OCI-LY7 (cell line): ENCODE data around the gene AGPAT3. TPM values are rescaled to one million over a fixed set of nuclear protein-coding genes. Genes with fewer than 3 reads are reported as not detected.

ENCODE experiments used
- BruUV-seq: library from RNA; stranded (reverse); fragments of 400-500 nt; replicated peaks from 2 replicates; lab custom pipeline; 2021; lab: Mats Ljungman, UMichigan
- CTCF ChIA-PET: fragments of 300-600 bp; sonication (Branson Sonifier 250); formaldehyde crosslinking; loops from one replicate; lab custom pipeline; 2022; ENCODE audit warnings: antibody characterized with exemption; ENCODE audit not compliant: unreplicated experiment; lab: Charles Lee
- POLR2A ChIA-PET: fragments of 300-600 bp; sonication (Branson Sonifier 250); formaldehyde crosslinking; loops from one replicate; lab custom pipeline; 2022; ENCODE audit warnings: antibody characterized with exemption; lab: Charles Lee
- DNase-seq: peaks from one replicate; pipeline ENCODE4 v3.0.0-alpha.2; 2015; ENCODE audit warnings: low spot score
- H2AFZ ChIP-seq: fragments of 200-600 bp; sonication (generic), shearing (Covaris generic); 2 replicates; pipeline ENCODE4 v1.6.1; 2014; ENCODE audit warnings: mild to moderate bottlenecking, antibody characterized with exemption, low read length, moderate library complexity
- H3K27ac ChIP-seq: fragments of 200-600 bp; sonication (generic); 2 replicates; pipeline ENCODE4 v1.5.1; 2014; ENCODE audit warnings: mixed run types, low read depth, mild to moderate bottlenecking, moderate library complexity, low read length, inconsistent platforms; ENCODE audit not compliant: poor library complexity, severe bottlenecking
- H3K36me3 ChIP-seq: fragments of 200-600 bp; sonication (generic); 2 replicates; pipeline ENCODE4 v1.6.1; 2014; ENCODE audit warnings: mild to moderate bottlenecking, antibody characterized with exemption, low read length, moderate library complexity, mixed read lengths; ENCODE audit not compliant: insufficient read depth
- H3K4me1 ChIP-seq: fragments of 200-600 bp; sonication (generic); 2 replicates; pipeline ENCODE4 v1.5.1; 2014; ENCODE audit warnings: mild to moderate bottlenecking, low read length; ENCODE audit not compliant: insufficient read depth, poor library complexity, severe bottlenecking
- H3K4me2 ChIP-seq: fragments of 200-600 bp; sonication (generic); 2 replicates; pipeline ENCODE4 v1.6.1; 2014; ENCODE audit warnings: mild to moderate bottlenecking, low read length
- H3K4me3 ChIP-seq: fragments of 200-600 bp; sonication (generic); 2 replicates; pipeline ENCODE4 v1.5.1; 2014; ENCODE audit warnings: mild to moderate bottlenecking, low read depth, low read length; ENCODE audit not compliant: poor library complexity, severe bottlenecking
- H3K79me2 ChIP-seq: fragments of 200-600 bp; sonication (generic); 2 replicates; pipeline ENCODE4 v1.6.1; 2016; ENCODE audit warnings: low read depth, mild to moderate bottlenecking, low read length, moderate library complexity, mixed read lengths; ENCODE audit not compliant: insufficient read depth
- H3K9me2 ChIP-seq: fragments of 200-600 bp; sonication (generic); 2 replicates; pipeline ENCODE4 v1.6.1; 2016; ENCODE audit warnings: mild to moderate bottlenecking, low read length, mixed read lengths; ENCODE audit not compliant: insufficient read depth
- H3K9me3 ChIP-seq: fragments of 200-600 bp; sonication (generic); 2 replicates; pipeline ENCODE4 v1.6.1; 2014; ENCODE audit warnings: mild to moderate bottlenecking, mixed run types, low read length, mixed read lengths
- H4K20me1 ChIP-seq: fragments of 200-600 bp; sonication (generic); 2 replicates; pipeline ENCODE4 v1.6.1; 2014; ENCODE audit warnings: mild to moderate bottlenecking, antibody characterized with exemption, low read length, moderate library complexity, mixed read lengths; ENCODE audit not compliant: insufficient read depth
- CTCF ChIP-seq: fragments of 200-600 bp; sonication (generic); conservative IDR thresholded peaks from 2 replicates; pipeline ENCODE4 v1.5.1; 2014; ENCODE audit warnings: mild to moderate bottlenecking, antibody characterized with exemption, low read length, moderate library complexity, mixed read lengths
- EZH2phosphoT487 ChIP-seq: fragments of 200-600 bp; sonication (generic); IDR thresholded peaks from 2 replicates; pipeline ENCODE4 v1.6.1; 2018; ENCODE audit warnings: low read depth, borderline replicate concordance, mild to moderate bottlenecking, mixed run types, antibody characterized with exemption, low read length, moderate library complexity, mixed read lengths
- intact Hi-C: fragments of 100-400 bp; cut with micrococcal nuclease; formaldehyde crosslinking; loops from one replicate; pipeline ENCODE4 v1.10.0; 2022; ENCODE audit not compliant: unreplicated experiment
- total RNA-seq, 2 experiments: library from RNA; depleted of rRNA in 1 of 2; stranded (reverse); fragments of >200 nt in 1 of 2; shearing (Covaris generic) in 1 of 2; gene quantifications; 2 replicates each; pipeline ENCODE4 v1.2.3, GENCODE V29; 2014 to 2022

The AGPAT3 gene
- total RNA-seq, 2 experiments from 2014 or later = 9.2 to 33.4 TPM

- Histone ChIP-seq H3K4me3 (no peak overlapping the region), H3K27ac (no peak overlapping the region), H3K36me3 (no peaks in the 10 kb centered on the region), H3K9me2 (no peaks in the 10 kb centered on the region), H3K79me2 (no peaks in the 10 kb centered on the region), H4K20me1 (no peaks in the 10 kb centered on the region), H2AFZ (no peak overlapping the region), H3K4me1 (no peaks in the 10 kb centered on the region), H3K4me2 (no peak overlapping the region), H3K9me3 (no peaks in the 10 kb centered on the region)
- POLR2A ChIA-PET = no interaction called here
- no peak for DNase-seq
- TF ChIP-seq EZH2phosphoT487 = no peak
- no peak for TF ChIP-seq CTCF
- no TSS peak for BruUV-seq
- intact Hi-C loops = no loop called here
- CTCF ChIA-PET = no interaction called here
These were observed 123.6 kb downstream of the AGPAT3 start for GRCh38 chr21:43988506-43989230.

GRCh38 chr21:43989401-43989800, 124.4 kb downstream of the AGPAT3 start:
- Histone ChIP-seq H3K9me2 (no peaks in the 10 kb centered on the region), H4K20me1 (no peaks in the 10 kb centered on the region), H3K4me1 (no peaks in the 10 kb centered on the region), H3K79me2 (no peaks in the 10 kb centered on the region), H3K4me3 (no peak overlapping the region), H2AFZ (no peak overlapping the region), H3K9me3 (no peaks in the 10 kb centered on the region), H3K4me2 (no peak overlapping the region), H3K36me3 (no peaks in the 10 kb centered on the region), H3K27ac (no peak overlapping the region)
- intact Hi-C loops = no loop called here
- ChIA-PET CTCF (no interaction called here), POLR2A (no interaction called here)
- DNase-seq = no peak
- no TSS peak for BruUV-seq
- no peak for TF ChIP-seq CTCF
- TF ChIP-seq EZH2phosphoT487 = no peak

- no peak overlapping the region for H2AFZ ChIP-seq
- intact Hi-C loops = no loop called here
- no peak overlapping the region for H3K4me2 ChIP-seq
- H3K4me1 ChIP-seq = no peaks in the 10 kb centered on the region
- H4K20me1 ChIP-seq = no peaks in the 10 kb centered on the region
- TF ChIP-seq CTCF (no peak), EZH2phosphoT487 (no peak)
- CTCF ChIA-PET = no interaction called here
- POLR2A ChIA-PET = no interaction called here
- H3K4me3 ChIP-seq = no peak overlapping the region
- no peaks in the 10 kb centered on the region for H3K9me2 ChIP-seq
- no TSS peak for BruUV-seq
- no peak overlapping the region for H3K27ac ChIP-seq
- H3K9me3 ChIP-seq = no peaks in the 10 kb centered on the region
- no peaks in the 10 kb centered on the region for H3K79me2 ChIP-seq
- no peaks in the 10 kb centered on the region for H3K36me3 ChIP-seq
- DNase-seq = no peak
These were observed 126.5 kb downstream of the AGPAT3 start for GRCh38 chr21:43991447-43991991.
